Stimulated activated naive CD4-positive, alpha-beta T cell (primary cell): ENCODE measurements around the gene PIKFYVE.
"Not testable (repeated sequence)": the region's sequence is repeated elsewhere in the genome, so short reads cannot be mapped to it uniquely, and the experiment has no call there.

Source experiments
- DNase-seq, 6 experiments: peaks; one replicate each; lab custom pipeline; 2025; lab: John Stamatoyannopoulos, UW

PIKFYVE gene

GRCh38 chr2:208255557-208256106, 10.4 kb upstream of the PIKFYVE start:
- peak in 1 of 6 experiments; percentile 12 for DNase-seq

- peak in 1 of 6 experiments; percentile 1 for DNase-seq
These were observed 9.8 kb upstream of the PIKFYVE start for GRCh38 chr2:208256192-208256782.

DNA sequence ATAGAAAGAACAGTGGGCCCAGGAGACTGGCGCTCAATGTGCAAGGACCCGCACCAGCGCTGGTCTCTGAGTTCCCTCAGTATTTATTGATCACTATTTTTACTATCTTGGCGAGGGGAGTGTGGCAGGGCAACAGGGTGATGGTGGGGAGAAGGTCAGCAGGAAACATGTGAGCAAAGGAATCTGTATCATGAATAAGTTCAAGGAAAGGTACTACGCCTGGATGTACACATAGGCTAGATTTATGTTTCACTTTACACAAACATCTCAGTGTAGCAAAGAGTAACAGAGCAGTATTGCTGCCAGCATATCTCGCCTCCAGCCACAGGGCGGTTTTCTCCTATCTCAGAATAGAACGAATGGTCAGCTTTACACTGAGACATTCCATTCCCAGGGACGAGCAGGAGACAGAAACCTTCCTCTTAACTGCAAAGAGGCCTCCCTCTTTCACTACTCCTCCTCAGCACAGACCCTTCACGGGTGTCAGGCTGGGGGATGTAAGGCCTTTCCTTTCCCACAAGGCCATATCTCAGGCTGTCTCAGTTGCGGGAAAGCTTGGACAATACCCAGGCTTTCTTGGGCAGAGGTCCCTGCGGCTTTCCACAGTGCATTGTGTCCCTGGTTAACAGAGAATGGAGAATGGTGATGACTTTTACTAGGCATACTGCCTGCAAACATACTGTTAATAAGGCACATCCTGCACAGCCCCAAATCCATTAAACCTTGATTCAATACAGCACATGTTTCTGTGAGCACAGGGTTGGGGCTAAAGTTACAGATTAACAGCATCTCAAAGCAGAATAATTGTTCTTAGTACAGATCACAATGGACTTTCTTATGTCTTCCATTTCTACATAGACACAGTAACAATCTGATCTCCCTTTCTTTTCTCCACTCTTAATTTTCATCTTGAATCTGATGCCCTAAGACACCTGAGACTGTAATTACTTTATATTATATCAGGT, 8.9 kb upstream of the PIKFYVE start:
- not testable (repeated sequence) for DNase-seq

- peak; percentile 4 to 74 (median 40) for DNase-seq
These were observed 669 bp upstream of the PIKFYVE start for GRCh38 chr2:208265371-208265800.

GRCh38 chr2:208266553-208266893, 468 bp downstream of the PIKFYVE start:
- no peak for DNase-seq

DNA sequence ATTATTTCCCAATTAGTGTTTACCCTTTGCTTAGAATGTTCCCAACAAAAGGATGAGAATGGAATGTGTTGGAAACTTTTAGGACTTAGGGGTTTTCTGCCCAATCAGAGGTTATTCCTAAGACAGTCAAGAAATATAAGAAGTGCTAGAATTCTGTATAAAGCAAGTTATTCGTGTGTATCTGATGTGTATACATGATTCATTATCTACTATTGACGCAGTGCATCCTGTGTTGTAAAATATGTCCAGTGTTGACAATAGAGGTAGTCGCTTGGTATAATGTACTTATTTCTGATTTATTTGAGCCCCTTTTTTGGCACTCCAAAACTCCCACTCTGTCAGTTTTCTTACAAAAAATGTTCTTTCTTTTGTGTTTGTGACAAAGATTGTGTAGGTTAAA, 881 bp downstream of the PIKFYVE start:
- DNase-seq = peak in 1 of 6 experiments; percentile 3

- DNase-seq = not testable (repeated sequence)
These were observed 1.5 kb downstream of the PIKFYVE start for GRCh38 chr2:208267526-208267925.

DNA sequence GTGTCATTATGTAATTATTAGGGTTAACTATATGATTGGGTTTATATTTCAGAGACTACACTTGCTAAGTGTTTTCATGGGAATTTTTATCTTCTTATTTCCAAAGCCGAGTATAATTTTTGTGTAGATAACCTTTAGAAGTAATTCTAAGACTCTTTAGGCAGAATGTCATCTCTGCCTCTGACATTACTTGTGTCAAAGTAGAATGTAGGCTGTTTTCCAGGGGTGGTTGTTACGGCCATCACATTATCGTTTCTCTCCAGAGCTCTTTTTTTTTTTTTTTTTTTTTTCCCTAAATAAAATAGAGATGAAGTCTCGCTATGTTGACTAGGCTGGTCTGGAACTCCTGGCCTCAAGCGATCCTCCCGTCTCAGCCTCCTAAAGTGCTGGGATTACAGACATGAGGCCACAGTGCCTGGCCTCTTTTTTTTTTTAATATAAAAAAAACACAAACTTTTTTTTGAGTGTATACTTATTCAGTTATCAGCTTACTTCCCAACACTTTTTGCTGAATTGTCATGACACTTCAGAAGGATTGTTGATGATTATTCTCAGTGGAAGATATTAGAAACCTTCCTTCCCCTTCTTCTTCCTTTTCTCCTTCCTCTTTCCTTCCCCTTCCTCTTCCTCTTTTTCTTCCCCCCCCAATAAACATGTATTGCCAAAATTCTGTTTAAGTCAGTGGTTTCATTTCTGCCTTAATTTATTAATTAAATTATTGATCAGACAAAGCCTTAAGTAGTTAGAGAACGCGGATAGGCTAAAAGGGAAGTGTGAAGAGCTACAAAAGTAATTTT, 2.3 kb downstream of the PIKFYVE start:
- no peak for DNase-seq

DNA sequence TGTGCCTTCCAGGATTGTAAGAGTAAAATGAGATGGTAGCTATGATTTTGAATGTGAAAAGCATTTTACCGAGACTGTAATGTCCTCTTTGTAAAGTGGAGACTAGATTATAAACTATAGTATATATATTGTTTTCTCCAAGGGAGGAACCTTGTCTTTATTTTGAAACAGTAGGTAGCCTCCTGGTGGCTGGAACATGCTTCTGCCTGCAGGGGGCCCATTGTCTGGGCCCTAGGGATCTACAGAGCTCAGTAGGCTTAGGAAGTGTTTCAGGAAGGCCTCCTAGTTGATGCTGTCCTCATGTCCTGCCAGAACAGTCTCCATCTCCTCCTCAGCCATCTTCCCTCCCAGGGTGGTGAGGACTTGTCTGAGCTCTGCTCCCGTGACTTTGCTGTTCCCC, 3.0 kb downstream of the PIKFYVE start:
- DNase-seq = no peak

GRCh38 chr2:208274748-208275147, 8.7 kb downstream of the PIKFYVE start:
- no peak for DNase-seq

DNA sequence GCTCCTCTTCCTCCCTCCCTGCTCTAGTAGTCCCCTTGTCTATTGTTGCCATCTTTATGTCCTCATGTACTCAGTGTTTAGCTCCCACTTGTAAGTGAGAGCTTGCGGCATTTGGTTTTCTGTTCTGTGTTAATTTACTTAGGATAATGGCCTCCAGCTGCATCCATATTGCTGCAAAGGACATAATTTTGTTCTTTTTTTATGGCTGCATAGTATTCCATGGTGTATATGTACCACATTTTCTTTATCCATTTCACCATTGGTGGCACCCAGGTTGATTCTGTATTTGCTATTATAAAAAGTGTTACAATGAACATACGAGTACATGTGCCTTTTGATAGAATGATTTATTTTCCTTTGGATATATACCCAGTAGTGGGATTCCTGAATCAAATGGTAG, 12.5 kb downstream of the PIKFYVE start:
- DNase-seq = no peak

DNA sequence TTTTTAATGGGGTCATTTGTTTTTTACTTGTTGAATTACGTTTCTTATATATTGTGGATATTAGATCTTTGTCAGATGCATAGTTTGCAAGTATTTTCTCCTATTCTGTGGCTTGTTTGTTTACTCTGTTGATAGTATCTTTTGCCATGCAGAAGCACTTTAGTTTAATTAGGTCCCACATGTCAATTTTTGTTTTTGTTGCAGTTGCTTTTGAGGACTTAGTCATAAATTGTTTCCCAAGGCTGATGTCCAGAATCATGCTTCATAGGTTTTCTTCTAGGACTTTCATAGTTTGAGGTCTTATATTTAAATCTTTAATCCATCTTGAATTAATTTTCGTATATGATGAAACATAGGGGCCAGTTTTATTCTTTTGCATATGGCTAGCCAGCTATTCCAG, 13.2 kb downstream of the PIKFYVE start:
- no peak for DNase-seq

DNA sequence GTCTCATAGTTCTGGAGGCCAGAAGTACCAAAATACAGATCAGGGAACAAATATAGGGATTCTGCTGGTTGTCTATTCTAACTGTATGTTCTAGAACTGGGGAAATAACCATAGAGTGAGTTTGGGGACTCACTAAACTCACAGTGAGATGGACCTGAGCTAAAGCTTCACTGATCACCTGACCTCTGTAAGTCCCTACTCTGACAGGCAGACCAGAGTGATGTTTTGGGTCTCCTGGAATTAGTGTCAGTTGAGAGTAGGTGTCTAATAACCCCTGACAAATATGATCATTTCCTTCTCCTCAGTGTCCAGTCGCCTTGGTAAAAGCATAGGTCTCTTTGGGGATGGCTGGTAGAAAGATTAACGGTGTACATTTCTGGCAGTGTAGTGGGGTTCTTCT, 14.2 kb downstream of the PIKFYVE start:
- DNase-seq = no peak

DNA sequence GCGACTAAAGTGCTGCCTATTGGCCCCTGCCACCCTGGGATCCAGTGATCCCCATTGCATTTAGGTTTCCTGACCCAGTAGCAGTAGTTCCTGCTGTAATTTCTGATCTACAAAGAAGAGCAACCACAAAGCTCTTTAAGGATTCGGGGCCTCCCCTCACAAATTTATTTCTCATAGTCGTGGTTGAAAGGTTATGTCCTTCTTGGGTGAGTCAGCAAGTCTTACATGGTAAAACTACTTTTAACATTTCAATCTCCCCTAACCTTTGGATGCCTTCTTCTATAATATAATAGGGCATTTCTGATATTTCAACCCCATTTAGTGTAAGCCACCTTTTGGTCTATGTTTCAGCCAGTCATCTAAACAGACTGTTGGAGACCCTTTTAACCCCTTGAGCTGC, 14.9 kb downstream of the PIKFYVE start:
- DNase-seq = no peak

GRCh38 chr2:208285853-208286252, 19.8 kb downstream of the PIKFYVE start:
- no peak for DNase-seq

DNA sequence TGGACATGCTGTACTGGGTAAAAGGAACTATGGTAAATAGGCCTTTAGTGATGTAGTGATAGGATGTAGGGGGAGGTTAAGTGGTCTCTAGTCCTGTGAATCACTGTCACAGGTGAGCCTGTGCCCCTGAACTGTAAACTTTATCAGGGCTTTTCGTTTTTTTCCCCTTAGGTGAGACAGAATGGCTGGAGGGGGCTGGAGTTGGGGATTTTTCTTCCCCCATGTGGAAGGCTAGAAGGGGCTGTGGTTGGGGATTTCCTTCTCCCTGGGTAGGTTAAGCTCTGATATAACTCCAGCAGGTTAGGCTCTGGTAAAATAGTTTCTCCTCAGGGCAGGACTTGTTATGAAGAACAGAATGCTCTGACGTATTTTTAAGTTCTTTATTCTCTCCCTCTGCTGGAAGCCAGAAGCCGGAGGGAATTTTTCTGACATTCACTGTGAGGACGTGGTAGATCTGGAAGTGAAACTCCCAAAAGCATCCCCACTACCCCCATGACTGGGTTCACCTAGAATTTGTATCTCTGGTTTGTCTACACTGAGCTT, 28.5 kb downstream of the PIKFYVE start:
- DNase-seq = no peak

DNA sequence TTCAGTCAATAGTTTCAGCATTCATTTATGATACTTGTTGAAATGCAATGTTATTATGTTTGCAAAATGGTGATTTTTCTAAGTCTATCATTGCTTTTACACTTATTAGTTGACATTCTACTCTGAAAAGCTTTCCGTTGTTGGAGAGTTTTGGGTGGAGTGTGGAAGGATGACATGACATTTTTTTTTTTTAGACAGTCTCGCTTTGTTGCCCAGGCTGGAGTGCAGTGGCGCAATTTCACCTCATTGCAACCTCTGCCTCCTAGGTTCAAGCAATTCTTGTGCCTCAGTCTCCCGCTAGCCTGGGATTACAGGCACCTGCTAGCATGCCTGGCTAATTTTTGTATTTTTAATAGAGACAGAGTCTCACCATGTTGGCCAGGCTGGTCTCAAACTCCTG, 29.8 kb downstream of the PIKFYVE start:
- no peak for DNase-seq

GRCh38 chr2:208296610-208297009, 30.6 kb downstream of the PIKFYVE start:
- DNase-seq = no peak

GRCh38 chr2:208297961-208298360, 31.9 kb downstream of the PIKFYVE start:
- no peak for DNase-seq

DNA sequence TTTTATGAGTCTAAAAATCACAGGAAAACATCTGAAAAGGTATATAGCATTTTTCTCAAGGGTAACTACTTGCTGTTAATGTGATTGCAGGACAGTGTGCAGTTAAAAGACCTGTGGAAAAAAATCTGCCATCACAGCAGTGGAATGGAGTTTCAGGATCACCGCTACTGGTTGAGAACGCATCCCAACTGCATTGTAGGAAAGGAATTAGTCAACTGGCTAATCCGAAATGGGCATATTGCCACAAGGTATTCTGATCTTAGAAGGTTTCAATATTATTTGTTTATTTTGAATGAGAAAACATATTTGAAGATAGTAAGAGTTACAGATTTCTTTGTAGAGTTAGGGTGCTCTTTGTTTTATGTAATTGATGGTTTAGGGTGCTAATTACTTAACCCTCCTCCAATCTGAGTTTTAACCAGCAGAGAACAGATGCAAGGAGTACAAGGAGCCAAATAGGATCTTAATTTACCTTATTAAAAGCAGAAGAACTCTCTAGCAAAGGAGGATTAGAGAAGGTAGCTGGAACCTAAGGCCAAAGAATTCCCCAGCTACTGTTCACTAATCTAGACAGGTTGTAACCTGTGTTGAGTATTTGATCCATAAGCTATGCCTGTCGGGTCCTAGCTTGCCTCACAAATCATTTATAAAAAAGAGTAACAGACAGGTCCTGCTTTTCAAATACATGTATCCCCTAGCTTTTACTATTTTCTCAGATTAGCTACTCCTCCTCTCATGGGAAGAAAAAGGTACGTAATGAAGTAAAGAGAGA, 35.0 kb downstream of the PIKFYVE start:
- no peak for DNase-seq

- no peak for DNase-seq
These were observed 38.1 kb downstream of the PIKFYVE start for GRCh38 chr2:208304157-208304556.
